Measurements from ENCODE around the gene HSD17B8.

Gene HSD17B8

DNA sequence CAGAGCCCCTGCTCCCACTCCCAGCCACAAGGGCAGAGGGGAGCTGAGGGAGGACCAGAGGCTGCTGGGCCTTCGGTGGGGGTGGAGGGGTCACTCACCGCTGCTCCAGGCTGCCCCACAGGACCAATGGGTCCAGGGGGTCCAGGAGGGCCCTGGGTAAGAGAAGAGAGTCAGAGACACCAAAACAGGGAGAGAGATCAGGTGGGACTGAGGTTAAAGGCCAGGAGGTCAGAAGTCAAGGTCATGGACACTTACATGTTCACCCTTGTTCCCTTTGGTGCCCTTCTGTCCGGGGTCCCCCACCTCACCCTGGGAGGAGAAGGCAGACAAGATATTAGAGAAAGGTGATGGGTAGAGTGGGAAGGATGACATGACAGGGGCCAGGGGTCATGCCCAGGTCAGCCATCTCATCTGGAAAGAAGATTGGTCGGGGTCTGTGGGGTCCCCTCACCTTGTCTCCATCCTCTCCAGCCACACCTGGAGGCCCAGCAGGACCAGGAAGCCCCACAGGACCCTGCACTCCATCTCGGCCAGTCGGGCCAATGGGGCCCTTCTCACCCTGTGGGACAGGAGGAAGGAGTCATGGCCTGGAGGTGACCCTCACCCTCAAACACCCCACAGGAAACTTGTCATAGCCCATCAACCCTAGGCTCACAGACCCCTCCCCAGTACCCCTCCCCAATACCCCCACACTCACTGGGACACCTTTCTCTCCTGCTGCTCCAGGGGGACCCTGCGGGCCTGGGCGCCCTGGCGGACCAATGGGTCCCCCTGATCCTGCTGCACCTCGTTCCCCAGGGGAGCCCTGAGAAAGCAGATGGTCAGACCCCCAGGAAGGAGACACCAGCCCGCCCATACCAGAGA is 33.2 kb upstream of the HSD17B8 start:
- DNase-seq (ENCODE audit: low read depth in 2 of 2): no peak

DNA sequence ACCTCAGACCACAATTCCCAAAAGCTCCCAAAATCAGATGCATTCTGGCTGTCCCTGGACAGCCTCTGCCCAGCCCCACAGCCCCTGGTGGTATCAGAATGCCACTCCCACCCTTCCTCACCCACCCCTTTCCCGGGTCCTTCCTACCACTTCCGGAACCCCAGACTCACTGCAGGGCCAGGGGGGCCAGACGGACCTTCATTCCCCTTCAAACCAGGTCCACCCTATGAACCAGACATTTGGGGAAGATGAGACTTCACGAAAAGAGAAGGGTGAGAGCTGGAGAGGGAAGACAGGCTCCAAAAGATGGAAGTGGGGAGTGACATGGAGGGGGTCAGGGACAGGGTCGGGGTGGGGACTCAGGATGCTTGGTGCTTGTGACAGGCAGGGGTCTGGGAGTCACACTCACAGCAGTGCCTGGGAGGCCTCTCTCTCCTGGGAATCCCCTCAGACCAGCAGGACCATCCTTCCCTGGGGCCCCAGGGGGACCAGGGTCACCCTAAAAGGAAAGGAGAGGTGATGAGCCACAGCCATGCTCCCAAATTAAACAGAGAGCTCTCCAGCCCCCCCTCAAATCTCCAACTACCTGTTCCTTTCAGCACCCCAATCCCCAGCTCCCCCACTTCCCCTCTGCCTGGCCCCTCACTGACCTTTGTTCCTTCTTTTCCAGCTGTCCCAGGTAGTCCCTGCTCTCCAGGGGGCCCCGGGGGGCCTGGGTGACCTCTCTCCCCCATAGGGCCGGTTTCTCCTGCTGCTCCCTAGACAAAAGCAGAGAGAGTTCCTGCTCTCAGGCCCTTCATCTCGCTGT is 32.4 kb upstream of the HSD17B8 start:
- DNase-seq (ENCODE audit: low read depth in 2 of 2): no peak

DNA sequence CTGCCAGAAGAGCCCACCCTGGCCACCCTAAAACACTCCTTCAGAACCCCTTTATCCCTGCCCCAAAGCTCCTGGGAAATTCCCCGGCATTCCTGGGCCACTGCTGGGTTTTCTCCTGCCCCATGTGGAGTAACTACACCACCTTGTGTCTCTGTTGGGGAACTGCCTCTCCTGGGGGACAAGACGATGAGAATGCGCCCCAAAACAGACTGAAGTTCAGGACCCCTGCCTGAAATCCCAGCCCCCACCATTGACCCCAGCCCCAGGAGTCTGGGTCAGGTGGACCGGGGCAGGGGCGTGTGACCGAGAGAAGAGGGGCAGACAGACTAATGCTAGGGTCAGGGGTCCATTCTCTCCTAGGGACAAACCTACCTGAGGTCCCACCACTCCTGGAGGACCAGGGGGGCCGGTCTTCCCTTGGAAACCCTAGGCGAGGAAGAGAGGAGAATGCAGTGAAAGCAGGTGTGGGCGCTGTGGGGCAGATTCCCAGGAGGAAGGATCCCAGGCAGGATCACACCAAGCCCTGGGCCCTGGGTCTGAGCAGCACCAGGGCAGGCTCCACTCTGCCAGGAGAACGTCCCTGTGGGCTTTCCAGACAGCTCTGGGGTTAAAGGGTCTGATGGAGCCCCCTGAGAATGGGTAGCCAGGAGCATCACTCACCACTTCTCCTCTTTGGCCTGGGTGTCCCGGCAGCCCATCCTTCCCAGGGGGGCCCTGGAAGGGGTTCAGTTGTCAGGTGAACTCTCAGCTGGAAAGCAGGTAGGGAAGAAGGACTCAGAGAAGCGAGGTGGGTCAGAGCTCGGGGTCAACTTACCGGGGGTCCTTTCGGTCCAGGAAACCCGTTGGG is 31.5 kb upstream of the HSD17B8 start:
- no peak for DNase-seq (ENCODE audit: low read depth in 2 of 2)

DNA sequence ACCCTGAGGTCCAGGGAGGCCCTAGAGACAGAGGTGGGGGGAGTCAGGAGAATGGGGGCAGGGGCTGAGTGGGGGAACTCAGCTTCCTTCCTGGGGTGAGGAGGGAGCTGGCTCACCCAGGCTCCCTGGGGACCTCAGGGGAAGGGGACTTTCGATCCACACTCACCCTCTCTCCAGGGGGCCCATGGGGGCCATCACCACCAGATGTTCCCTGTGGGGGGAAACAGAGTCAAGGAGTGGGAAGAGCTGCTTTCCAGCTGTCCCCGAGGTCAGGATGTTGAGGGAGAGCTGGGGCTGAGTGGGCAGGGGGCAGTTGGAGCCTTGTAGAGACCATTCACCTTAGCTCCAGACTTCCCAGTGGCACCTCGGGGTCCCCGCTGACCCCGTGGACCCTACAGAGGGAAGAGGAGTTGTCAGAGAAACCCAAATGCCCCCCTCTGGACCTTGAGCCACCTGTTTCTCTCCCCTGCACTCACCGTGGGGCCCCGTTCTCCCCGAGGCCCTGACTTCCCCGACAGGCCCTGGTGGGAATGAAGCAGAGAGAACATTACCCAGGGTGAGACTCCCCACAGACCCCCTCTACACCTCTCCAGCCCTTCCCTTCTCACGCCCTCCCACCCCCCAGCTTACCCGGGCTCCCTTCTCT is 30.8 kb upstream of the HSD17B8 start:
- no peak for DNase-seq (ENCODE audit: low read depth in 2 of 2)

- no peak for DNase-seq (ENCODE audit: low read depth in 2 of 2)
Measured at GRCh38 chr6:33174784-33175183, 29.7 kb upstream of the HSD17B8 start.

- DNase-seq (ENCODE audit: low read depth in 2 of 2): no peak
Measured at GRCh38 chr6:33175436-33176069, 28.9 kb upstream of the HSD17B8 start.

DNA sequence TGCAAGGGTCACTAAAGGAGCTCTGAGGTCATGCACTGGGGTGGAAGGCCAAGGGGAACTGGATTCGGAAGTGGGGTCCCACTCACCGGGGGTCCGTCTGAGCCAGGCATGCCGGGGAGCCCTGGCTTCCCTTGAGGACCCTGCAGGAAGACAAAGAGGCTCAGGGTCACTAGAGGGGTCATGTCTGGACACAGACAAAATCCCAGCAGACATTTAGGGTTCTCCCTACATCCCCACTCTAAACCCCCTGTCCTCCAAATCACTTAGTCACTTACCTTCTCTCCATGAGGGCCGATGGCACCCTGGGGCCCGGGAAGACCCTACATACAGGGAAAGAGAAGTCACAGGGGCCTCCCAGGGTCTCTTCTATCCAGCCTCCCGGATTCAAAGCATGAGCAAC is 27.5 kb upstream of the HSD17B8 start:
- DNase-seq (ENCODE audit: low read depth in 2 of 2): no peak

DNA sequence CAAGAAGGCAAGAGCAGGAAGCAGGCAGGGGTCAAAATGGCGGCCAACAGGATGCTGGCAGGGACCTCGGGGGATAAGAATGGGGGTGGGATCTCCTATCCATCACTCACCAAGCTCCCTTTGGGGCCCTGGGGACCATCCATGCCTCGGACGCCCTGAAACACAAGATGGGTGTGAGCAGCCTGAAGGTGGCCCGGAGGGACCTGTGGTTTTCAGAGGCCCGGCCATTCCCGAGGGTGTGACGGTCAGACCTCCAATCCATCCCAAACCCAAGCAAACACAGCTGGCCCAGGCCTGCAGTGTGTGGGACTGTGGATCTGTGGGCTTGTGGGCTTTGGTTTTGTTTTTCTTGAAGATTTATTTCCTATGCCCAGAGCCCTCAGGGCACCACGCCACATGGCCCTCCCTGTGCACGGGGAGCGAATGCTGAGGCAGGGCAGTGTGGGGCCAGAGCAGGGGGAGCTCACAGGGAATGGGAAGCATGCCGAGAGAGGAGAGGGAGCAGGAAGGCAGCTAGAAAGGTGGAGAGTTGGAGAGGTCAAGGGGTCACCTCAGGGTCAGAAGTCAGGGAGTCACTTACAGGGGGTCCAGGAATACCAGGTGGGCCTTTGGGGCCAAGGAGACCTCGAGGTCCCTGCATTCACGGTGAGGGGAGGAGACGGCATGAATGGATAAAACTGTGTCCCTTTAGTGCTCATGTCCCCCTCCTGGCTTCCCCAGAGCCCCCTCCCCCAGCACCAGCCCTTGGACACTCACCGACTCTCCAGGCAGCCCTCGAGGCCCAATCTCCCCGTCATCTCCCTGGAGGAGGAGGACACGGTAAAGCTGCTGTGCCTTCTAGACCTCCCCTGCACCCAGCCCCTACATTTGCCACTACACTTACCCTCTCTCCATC is 26.7 kb upstream of the HSD17B8 start:
- no peak for DNase-seq (ENCODE audit: low read depth in 2 of 2)

DNA sequence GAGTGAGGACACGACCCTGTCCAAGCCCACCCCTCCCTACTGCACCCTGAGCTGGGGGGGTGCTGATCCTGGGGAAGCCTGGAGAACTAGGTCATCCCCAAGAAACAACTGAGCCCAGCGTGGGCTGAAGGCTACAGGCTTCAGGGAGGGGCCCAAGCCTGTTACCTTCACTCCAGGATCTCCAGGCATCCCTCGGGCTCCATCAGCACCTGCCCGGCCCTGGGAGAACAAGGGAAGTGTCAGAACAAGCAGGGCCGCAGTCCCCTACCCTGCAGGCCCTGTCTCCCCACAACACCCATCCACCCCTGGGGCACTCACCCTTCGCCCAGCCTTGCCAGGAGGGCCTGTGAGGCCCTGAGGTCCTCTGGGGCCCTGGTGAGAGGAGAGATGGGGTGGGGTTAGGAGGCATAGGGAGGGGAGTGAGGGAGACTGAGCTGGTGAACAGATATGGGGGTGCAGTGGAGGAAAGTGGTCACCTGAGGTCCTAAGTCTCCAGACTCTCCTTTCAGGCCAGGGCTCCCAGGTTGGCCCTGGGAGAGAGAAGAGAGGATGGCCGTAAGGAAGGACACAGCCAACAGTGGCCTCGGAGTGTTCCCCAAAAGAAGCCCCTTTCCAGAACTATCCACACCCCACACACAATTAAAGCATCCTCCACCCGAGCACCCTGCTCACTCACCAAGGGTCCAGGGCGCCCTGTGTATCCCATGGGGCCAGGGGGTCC is 25.5 kb upstream of the HSD17B8 start:
- DNase-seq (ENCODE audit: low read depth in 2 of 2): no peak

GRCh38 chr6:33181141-33181540 is 23.3 kb upstream of the HSD17B8 start:
- DNase-seq (ENCODE audit: low read depth in 2 of 2): no peak

- DNase-seq (ENCODE audit: low read depth in 2 of 2): no peak
Measured at GRCh38 chr6:33183071-33183683, 21.3 kb upstream of the HSD17B8 start.

DNA sequence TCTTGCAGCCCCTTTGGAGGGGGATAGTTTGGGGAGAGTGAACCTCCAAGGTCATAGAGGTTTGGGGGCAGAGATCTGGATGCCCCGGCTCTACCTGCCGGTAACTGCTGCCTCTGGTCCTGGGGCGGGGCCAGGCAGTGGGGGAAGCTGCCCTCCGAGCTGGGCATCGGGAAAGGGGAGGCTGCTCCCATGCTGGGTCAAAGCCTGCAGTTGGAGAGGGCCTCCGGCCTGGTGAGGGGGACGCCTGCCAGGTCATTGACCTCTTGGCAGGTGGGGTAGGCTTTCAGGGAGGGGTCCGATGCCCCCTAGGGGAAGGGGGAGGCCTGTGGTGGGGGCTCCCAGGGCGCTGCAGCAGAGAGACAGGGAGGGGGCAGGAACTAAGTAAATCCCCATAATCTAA is 19.3 kb upstream of the HSD17B8 start:
- no peak for DNase-seq (ENCODE audit: low read depth in 2 of 2)

GRCh38 chr6:33185654-33186187 is 18.7 kb upstream of the HSD17B8 start:
- no peak for DNase-seq (ENCODE audit: low read depth in 2 of 2)

DNA sequence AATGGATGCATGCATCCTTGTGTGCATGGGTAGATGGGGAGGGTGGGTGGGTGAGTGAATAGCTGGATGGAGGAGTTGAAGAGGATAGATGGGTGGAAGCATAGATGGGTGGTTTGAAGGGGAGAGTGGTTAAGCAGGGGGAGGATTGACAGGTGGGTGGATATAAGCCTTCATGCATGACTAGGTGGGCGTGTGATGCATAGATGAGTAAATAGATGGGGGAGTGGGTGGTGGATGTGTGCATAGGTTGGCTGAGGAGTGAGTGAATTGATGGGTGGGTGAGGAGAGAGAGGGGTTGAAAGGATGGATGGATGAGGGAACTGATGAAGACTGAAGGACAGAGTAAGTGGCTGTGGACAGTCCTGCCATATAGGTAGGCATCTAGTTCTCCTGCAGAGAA is 16.6 kb upstream of the HSD17B8 start:
- no peak for DNase-seq (ENCODE audit: low read depth in 2 of 2)

GRCh38 chr6:33189164-33189563 is 15.3 kb upstream of the HSD17B8 start:
- no peak for DNase-seq (ENCODE audit: low read depth in 2 of 2)

DNA sequence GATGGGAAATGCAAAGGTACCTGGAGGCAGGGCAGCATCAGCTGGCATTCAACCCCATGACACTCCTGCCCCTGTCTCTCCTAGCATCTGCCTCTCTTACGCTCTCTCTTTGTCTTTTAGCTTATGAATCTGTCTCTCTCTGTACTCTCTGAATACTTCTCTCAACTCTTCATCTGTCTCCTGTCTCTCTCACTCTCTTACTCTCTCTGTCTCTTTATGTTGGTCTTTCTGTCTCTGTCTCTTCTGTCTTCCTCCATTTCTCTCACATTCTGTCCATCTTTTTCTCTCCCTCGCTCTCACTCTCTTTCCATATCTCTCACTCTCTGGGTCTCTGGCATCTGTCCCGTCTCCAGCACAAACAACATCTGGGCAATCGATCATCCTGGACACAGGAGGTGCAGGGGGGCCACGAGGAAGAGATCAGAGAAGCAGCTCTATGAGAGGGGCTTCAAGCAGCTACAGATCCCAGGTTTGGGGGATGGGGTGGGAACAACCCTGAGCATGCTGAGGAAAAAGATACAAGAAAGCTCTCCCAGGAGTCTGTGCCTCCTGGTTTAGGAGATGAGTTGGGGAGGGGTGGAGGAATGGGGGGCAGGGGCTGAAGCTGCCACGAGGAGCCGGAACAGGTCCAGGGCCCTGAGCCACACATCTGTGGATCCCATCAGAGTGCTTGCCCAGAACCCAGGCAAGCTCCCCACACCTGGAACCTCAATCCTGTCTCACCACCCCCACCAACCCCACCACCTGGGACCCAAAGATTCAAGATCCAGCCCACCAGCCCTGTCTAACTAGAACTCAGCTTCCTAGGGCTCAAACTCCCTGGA is 14.6 kb upstream of the HSD17B8 start:
- DNase-seq (ENCODE audit: low read depth in 2 of 2): no peak

DNA sequence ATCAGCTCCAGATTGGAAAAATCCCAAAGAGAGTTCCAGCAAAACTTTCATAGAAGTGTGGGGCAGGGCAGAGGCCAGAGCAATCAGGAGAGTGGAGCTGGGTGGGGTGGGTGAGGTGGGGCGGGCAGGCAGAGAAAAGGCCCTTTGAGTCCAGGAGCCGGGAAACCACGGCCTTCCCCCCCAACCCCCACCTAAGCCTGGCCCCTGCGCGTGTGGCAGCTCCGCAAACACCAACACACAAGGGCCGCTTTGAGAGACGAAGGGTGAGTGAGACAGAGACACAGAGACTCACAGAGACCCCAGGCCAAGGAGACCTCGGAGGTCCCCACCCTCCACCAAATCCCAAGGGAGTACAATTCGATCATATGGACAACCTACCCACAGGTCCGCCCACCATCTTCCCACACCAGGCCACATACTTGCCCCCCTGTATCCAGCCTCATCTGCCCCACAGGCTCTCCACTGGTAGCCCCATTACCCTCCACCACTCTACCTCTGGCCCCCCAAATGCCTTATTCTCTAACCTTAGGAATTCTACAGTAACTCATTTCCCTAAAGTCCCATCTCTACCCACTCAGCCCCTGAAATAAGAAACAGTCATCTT is 13.8 kb upstream of the HSD17B8 start:
- no peak for DNase-seq (ENCODE audit: low read depth in 2 of 2)

All from stimulated activated CD8-positive, alpha-beta memory T cell treated with anti-CD3 and anti-CD28 coated beads, Interleukin-15, amount 100 ng/mL, for 48 hours (primary cell).